Smooth muscle cell (in vitro differentiated cells): ENCODE data around the gene TIGD4. TPM values are rescaled to one million over a fixed set of nuclear protein-coding genes. Genes with fewer than 3 reads are reported as not detected.

Source experiments
- DNase-seq: peaks from one replicate; lab custom pipeline; 2025; ENCODE audit not compliant: unreplicated experiment; lab: John Stamatoyannopoulos, UW
- H2AFZ ChIP-seq: fragments of 200-600 bp; sonication (generic); 2 replicates; pipeline ENCODE4 v1.6.0; 2016; ENCODE audit warnings: antibody characterized with exemption, low read depth, mild to moderate bottlenecking
- H3F3A ChIP-seq: fragments of 200-600 bp; sonication (generic); 2 replicates; pipeline ENCODE4 v1.6.0; 2017; ENCODE audit warnings: antibody characterized with exemption, low read depth
- H3K27ac ChIP-seq: fragments of 200-600 bp; sonication (generic); 2 replicates; pipeline ENCODE4 v1.5.1; 2016; ENCODE audit warnings: low read depth, mild to moderate bottlenecking
- H3K27me3 ChIP-seq: fragments of 200-600 bp; sonication (generic); 2 replicates; pipeline ENCODE4 v1.6.1; 2016; ENCODE audit warnings: low read depth, mild to moderate bottlenecking
- H3K36me3 ChIP-seq: fragments of 200-600 bp; sonication (generic); 2 replicates; pipeline ENCODE4 v1.5.1; 2016; ENCODE audit warnings: low read depth
- H3K4me1 ChIP-seq: fragments of 200-600 bp; sonication (generic); 2 replicates; pipeline ENCODE4 v1.5.1; 2016; ENCODE audit warnings: low read depth
- H3K4me2 ChIP-seq: fragments of 200-600 bp; sonication (generic); 2 replicates; pipeline ENCODE4 v1.6.0; 2016; ENCODE audit warnings: mild to moderate bottlenecking
- H3K4me3 ChIP-seq: fragments of 200-600 bp; sonication (generic); 2 replicates; pipeline ENCODE4 v1.5.1; 2016; ENCODE audit warnings: mild to moderate bottlenecking
- H3K79me2 ChIP-seq: fragments of 200-600 bp; sonication (generic); 2 replicates; pipeline ENCODE4 v1.6.0; 2016; ENCODE audit warnings: low read depth, mild to moderate bottlenecking
- H3K9ac ChIP-seq: fragments of 200-600 bp; sonication (generic); 2 replicates; pipeline ENCODE4 v1.6.0; 2016; ENCODE audit warnings: low read depth
- H3K9me3 ChIP-seq: fragments of 200-600 bp; sonication (generic); replicated peaks from 2 replicates; pipeline ENCODE4 v1.5.1; 2016; ENCODE audit warnings: low read depth
- H4K20me1 ChIP-seq: fragments of 200-600 bp; sonication (generic); 2 replicates; pipeline ENCODE4 v1.6.0; 2016; ENCODE audit warnings: low read depth
- WGBS: methylation state at CpG from one replicate; pipeline ENCODE4 v1.1.7; 2016; ENCODE audit warnings: low lambda C conversion rate; 5-methylcytosine and 5-hydroxymethylcytosine counted together
- polyA plus RNA-seq: library from polyadenylated mRNA; unstranded; fragments of >200 nt; fragmentation: Nextera tagmentation; extraction: Ambion mirVana; gene quantifications from 2 replicates; pipeline ENCODE4 v1.2.1, GENCODE V29; 2016
- total RNA-seq: library from RNA; depleted of rRNA; stranded (reverse); fragments of >200 nt; gene quantifications from 2 replicates; pipeline ENCODE4 v1.2.3, GENCODE V29; 2014
- TF ChIP-seq, protein P1 (sequence below): fragments of 200-600 bp; sonication (generic); IDR thresholded peaks from 2 replicates; pipeline ENCODE4 v1.5.1; 2017; ENCODE audit warnings: borderline replicate concordance, mild to moderate bottlenecking, antibody characterized with exemption; ENCODE audit not compliant: insufficient read depth, poor library complexity, severe bottlenecking

The TIGD4 gene
- total and polyA plus RNA-seq, 2 experiments from 2014 or later: 0.42 to 0.67 TPM

DNA sequence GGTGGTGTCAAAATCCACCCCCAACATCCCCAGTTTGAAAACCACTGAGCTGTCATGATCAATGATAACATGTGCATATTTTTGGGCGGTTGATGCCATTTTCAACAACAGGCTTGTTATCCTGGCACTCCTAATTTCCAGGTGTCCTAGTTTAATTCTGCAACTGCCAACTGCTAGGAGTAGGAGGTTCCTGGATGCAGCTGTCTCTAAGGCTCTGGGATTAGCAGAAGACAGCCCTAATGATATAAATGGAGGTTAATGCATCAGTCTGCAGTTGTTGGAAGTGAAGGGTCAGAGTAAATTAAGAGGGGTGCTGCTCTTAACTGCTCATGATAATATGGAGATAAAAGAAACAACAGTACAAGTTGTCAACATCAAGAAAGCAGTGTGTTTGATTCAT, 24.0 kb upstream of the TIGD4 start:
- Histone ChIP-seq H3K79me2 (peaks cover 62% of the 10 kb centered on the region), H3K27ac (no peak overlapping the region), H3K9ac (no peak overlapping the region), H4K20me1 (peaks cover 93% of the 10 kb centered on the region), H3F3A (peaks cover 7% of the 10 kb centered on the region), H3K27me3 (no peaks in the 10 kb centered on the region), H2AFZ (no peak overlapping the region), H3K4me1 (no peaks in the 10 kb centered on the region), H3K9me3 (no peaks in the 10 kb centered on the region), H3K4me3 (no peak overlapping the region), H3K36me3 (no peaks in the 10 kb centered on the region), H3K4me2 (no peak overlapping the region)
- WGBS: 100% methylated on average over 1 of the region's 1 CpG
- no peak for DNase-seq
- TF ChIP-seq, protein P1, sequence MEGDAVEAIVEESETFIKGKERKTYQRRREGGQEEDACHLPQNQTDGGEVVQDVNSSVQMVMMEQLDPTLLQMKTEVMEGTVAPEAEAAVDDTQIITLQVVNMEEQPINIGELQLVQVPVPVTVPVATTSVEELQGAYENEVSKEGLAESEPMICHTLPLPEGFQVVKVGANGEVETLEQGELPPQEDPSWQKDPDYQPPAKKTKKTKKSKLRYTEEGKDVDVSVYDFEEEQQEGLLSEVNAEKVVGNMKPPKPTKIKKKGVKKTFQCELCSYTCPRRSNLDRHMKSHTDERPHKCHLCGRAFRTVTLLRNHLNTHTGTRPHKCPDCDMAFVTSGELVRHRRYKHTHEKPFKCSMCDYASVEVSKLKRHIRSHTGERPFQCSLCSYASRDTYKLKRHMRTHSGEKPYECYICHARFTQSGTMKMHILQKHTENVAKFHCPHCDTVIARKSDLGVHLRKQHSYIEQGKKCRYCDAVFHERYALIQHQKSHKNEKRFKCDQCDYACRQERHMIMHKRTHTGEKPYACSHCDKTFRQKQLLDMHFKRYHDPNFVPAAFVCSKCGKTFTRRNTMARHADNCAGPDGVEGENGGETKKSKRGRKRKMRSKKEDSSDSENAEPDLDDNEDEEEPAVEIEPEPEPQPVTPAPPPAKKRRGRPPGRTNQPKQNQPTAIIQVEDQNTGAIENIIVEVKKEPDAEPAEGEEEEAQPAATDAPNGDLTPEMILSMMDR: no peak

DNA sequence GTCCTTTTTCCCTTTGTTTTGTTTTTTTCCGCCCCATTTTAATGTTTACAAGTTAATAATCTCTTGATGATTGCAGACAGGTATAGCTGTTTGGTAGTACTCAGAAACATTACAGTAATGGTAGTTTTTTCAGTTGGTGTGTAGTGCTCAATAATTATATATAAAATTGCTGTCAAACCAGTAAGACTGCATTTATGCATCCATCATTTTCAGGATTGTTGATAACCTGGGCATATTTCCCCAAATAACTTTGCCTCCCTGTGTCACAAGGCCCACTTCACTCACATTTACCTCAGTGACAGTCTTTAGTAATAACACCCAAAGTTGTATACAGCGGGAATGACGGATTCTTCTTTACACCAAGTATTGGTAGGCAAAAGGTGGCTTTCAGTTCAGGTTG, 16.4 kb upstream of the TIGD4 start:
- no peaks in the 10 kb centered on the region for H3F3A ChIP-seq
- TF ChIP-seq, protein P1: no peak
- H3K9ac ChIP-seq: no peak overlapping the region
- peaks cover 91% of the 10 kb centered on the region for H3K79me2 ChIP-seq
- H2AFZ ChIP-seq: no peak overlapping the region
- no peak for DNase-seq
- 98% methylated on average over 3 of the region's 3 CpGs for WGBS
- H3K36me3 ChIP-seq: no peaks in the 10 kb centered on the region
- H3K4me3 ChIP-seq: no peak overlapping the region
- H3K4me2 ChIP-seq: no peak overlapping the region
- no peaks in the 10 kb centered on the region for H3K27me3 ChIP-seq
- H3K27ac ChIP-seq: no peak overlapping the region
- no peaks in the 10 kb centered on the region for H3K4me1 ChIP-seq
- H4K20me1 ChIP-seq: peaks cover 99% of the 10 kb centered on the region
- H3K9me3 ChIP-seq: no peaks in the 10 kb centered on the region

DNA sequence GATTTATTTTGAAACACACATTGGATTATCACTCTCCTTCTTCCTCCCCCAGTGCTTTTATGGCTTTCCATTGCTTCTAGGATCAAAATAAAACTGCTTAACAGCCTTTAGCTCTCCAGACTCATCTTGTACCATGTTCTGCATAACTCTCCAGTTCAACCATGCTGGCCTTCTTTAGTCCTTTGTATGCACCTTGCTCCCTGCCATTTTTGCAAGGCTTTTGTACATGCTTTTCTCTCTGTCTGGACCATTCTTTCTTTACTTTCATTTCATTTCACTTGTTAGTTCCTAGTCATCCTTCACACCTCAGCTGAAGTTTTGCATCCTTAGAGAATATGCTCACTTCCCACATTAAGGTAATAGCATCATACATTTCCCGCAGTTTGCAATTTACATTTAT, 7.1 kb upstream of the TIGD4 start:
- Histone ChIP-seq H3K4me3 (peak overlapping the region; percentile 13), H3F3A (peaks cover 14% of the 10 kb centered on the region), H3K9me3 (no peaks in the 10 kb centered on the region), H4K20me1 (peaks cover 100% of the 10 kb centered on the region), H3K9ac (no peak overlapping the region), H3K27me3 (no peaks in the 10 kb centered on the region), H3K79me2 (peaks cover 97% of the 10 kb centered on the region), H3K36me3 (no peaks in the 10 kb centered on the region), H3K4me1 (no peaks in the 10 kb centered on the region), H3K27ac (peak overlapping the region; percentile 10), H2AFZ (no peak overlapping the region), H3K4me2 (peak overlapping the region; percentile 6)
- no peak for DNase-seq
- TF ChIP-seq, protein P1: no peak
- WGBS: 97% methylated on average over 1 of the region's 1 CpG

DNA sequence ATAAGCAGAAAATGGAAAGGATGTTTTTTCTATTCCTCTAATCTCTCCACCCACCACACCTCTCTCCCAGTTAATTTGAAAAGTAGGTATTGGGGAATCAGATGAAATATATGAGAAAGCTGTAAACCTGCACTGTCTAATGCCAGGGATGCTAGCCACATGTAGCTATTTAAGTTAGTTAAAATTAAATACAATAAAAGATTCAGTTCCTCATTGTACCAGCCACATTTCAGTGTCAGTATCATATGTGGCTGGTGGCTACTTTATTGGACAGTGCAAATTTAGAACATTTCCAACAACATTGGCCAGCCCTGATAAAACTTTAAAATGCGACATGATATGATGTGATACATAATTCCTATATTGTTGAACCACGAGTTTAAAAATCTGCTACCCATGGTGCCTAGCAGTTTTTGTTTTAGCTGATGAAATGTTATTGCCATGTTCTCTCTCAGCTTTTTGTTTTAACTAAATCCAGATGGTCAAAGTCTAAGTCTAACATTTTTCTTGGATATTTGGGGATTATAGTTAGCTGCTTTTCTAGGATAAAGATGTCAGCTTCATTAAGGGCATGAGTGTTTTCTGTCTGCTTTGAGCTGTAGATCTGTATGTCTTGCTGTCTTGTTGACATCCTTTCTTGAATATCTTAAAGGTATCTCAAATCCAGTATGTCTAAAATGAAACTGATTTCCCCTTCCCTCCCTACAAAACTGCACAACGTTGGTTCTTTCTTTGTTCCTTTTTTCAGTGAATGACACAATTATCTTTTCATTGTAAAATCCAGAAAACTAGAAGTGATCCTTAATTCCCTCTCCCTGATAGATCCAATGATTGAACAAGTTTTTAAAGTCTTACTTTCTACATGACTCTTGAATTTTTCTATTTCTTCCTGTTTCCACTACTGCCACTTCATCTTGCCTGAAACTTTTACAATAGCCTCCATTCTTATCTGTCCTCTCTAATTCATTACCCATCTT, 6.4 kb upstream of the TIGD4 start:
- Histone ChIP-seq H3F3A (peaks cover 14% of the 10 kb centered on the region), H3K9me3 (no peaks in the 10 kb centered on the region), H3K9ac (no peak overlapping the region), H3K4me2 (peak overlapping the region; percentile 6), H3K27ac (peak overlapping the region; percentile 10), H2AFZ (no peak overlapping the region), H3K4me1 (no peaks in the 10 kb centered on the region), H3K4me3 (peak overlapping the region; percentile 13), H3K79me2 (peaks cover 97% of the 10 kb centered on the region), H4K20me1 (peaks cover 99% of the 10 kb centered on the region), H3K36me3 (no peaks in the 10 kb centered on the region), H3K27me3 (no peaks in the 10 kb centered on the region)
- WGBS: 44% methylated on average over 3 of the region's 3 CpGs
- TF ChIP-seq, protein P1: no peak
- DNase-seq: no peak
